Activated naive CD4-positive, alpha-beta T cell treated with Interleukin-2 at 50 U/mL for 16 hours (primary cell): ENCODE results near the gene RUVBL2.
"Not testable (repeated sequence)": the region's sequence is repeated elsewhere in the genome, so short reads cannot be mapped to it uniquely, and the experiment has no call there.

Source experiments
- DNase-seq: peaks from one replicate; pipeline ENCODE4 v3.0.0-alpha.2; 2020

Gene RUVBL2

DNA sequence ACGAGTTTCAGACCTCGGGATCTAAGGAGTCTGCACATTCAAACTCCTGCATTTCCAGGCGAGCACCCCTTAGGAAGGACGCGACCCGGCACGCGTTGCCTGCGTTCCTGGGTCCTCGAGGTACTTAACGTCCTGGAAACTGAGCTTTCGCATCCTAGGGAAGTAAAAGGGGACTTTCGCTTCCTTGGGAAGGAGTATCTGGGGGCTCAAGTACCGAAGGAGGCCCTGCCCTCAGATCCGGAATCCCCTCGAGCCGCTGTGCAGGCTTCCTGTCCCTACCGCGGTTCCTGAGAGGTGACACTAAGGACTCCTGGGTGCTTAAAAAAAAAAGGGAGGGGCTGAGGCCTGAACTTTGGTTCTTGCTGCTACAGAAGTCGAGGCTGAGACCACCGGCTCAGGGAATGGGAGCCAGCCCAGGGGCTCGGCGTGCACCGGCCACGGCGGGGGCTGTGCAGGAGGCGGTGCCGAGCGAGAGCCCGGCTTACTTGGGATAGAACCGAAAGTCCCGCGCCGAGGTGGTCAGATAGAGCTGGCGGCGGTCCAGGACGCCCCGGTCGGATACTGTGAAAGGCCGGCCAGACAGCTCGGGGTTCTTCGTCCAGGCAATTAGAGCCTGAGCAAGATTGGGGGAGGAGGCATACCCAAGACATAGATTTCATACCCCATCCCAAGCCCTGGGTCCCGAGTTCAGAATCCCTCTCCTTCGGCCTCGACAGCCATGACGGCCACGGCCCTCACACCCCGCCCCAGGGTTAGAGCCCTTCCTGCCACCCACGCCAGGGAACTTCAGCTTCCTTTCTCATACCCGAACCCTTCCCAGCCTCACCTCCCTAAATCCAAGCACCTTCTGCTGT, 24.9 kb downstream of the RUVBL2 start:
- DNase-seq, result peak; percentile 24

DNA sequence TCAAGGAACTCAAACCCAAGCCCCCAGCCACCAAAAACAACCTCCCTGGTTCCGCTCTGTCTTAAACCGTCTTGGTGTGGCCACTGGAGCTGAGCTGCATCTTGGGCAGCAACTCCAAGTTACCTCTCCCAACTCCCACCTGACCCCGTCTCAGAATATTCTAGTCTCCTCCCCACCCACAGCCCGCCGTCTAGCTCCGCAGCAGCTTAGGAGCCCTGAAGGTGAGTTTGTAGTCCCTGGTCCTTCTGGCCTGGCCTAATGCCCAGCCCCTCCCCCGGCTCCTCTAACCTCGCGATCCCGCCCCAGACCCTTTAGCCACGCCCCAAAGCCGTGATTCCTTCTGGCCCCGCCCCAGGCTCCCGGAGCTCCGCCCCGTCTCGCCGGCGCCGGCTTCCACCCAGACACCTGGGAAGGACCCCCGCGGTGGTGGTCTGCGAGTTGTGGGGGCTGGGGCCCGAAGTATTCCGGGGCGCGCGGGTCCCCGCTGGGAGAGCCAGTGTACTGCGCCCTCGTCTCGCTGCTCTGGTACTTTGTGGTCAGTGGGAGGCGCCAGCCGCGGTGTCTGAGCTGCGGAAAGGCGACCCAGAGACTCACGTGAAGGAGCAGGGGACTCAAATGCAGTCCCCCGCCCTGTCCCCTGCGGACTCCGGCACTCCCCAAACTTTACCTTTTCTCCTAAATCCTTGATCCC, 25.7 kb downstream of the RUVBL2 start:
- peak; percentile 67 for DNase-seq

- no peak for DNase-seq
These were observed 26.7 kb downstream of the RUVBL2 start for GRCh38 chr19:49020342-49020741.

DNA sequence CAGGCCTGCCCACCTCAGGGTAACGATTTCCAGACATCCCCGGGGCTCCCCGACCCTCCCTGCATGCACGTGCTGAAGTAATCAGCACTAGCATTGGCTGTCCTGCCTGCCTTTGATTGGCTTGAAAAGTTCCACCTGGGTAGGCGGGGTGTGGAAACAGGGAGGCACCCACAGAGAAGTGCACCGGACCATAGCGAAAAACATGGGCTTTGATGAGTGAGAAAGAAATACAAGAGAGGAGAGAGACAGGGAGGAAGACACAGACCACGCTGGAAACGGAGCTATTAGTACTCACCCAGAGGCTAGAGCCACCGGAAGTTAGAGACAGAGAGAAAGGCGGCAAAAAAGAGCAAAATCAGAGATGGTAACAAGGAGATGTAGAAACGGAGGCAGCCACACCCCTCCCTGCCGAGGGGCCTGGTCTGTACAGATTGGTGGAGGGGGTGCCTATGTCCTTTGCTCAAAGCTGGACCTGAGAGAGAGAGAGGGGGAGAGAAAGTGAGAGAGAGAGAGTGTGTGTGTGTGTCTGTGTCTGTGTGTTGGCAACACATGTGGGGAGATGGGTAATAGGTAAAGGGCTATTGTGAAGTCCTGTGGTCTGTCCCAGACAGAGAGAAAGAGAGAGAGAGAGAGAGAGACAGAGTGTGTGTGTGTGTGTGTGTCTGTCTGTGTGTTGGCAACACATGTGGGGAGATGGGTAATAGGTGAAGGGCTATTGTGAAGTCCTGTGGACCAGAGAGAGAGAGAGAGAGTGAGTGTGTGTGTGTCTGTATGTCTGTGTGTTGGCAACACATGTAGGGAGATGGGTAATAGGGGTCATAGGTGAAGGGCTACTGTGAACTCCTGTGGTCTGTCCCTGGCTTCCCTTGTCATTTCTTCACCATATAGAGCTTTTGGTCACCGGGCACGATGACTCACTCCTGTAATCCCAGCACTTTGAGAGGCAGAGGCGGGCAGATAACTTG, 27.5 kb downstream of the RUVBL2 start:
- DNase-seq, result no peak

GRCh38 chr19:49022116-49022515, 28.4 kb downstream of the RUVBL2 start:
- no peak for DNase-seq

DNA sequence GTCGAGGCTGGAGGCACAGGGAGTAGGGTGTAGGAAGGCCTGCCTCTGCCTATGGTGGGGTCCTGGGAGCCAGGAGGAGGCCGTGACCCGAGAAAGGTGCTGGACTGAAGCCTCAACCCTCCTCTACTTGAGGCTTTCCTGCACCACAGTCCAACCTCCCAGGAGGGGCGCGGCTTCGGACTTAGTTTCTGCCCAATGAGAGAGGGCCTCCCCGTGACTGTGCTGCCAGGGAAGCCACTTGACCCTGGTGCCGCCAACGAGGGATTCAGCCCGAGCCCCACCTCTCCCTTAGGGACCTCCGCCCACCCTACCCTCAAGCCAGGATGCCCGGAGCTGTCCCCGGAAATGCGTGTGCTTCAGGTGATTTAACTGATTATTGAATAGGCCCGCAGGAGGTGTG, 30.5 kb downstream of the RUVBL2 start, which contains the start of gene CGB3:
Gene CGB3, minus strand, starts transcription at position 101 of the 400 bp plus-strand sequence. CDS start 362 bp downstream, outside the sequence.
- DNase-seq, result not testable (repeated sequence)

GRCh38 chr19:49025088-49025487, 31.4 kb downstream of the RUVBL2 start:
- not testable (repeated sequence) for DNase-seq

DNA sequence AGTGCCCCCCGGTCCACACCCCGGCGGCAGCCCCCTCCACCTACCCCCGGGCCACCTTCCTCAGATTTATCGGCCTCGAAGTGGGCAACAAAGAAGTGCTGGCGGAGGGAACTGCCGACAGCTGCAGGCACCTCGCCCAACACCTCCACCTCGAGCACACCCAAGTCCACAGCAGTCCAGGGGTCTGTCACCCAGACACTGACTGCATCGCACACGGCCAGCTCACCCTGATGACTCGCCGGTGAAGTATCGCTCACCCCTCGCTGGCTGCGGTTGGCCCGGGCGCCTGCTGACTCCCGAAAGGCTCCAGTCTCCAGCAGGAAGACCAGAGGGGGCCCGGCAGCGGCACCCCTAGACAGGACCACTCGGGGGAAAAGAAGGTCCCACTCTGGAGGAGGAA, 31.9 kb downstream of the RUVBL2 start:
- not testable (repeated sequence) for DNase-seq

- DNase-seq, result not testable (repeated sequence)
These were observed 35.0 kb downstream of the RUVBL2 start for GRCh38 chr19:49028686-49029085.

DNA sequence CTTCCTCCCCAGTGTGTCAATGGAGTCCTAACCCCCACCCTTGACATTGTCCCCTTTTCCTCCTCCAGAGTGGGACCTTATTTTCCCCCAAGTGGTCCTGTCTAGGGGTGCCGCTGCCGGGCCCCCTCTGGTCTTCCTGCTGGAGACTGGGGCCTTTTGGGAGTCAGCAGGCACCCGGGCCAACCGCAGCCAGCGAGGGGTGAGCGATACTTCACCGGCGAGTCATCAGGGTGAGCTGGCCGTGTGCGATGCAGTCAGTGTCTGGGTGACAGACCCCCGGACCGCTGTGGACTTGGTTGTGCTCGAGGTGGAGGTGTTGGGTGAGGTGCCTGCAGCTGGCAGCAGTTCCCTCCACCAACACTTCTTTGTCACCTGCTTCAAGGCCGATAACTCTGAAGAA, 36.1 kb downstream of the RUVBL2 start:
- not testable (repeated sequence) for DNase-seq

DNA sequence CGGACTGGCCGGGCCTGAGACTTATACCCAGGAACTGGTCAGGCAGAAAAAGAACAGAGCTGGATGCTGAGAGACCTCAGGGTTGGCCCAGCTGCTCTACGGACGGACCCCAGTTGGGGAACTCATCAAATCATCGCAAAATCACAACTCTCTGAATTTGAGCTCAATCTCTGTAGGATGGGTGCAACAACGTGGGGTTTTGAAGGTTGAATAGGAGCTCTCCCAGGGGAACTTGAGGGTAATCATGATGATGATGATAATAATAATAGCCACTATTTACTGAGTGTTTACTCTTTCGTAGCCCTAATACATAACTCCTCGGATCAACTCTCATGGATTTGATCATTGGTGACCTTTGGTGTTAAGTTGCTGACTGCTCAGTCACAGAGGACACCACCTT, 36.6 kb downstream of the RUVBL2 start:
- DNase-seq, result not testable (repeated sequence)

- peak; percentile 54 for DNase-seq
These were observed 38.1 kb downstream of the RUVBL2 start, which contains the start of gene CGB2 for GRCh38 chr19:49031642-49032301. Gene CGB2 (plus strand): TSS chr19:49031890. CDS start chr19:49032096, 206 bp downstream.

GRCh38 chr19:49036815-49037214, 43.1 kb downstream of the RUVBL2 start, which contains the start of gene CGB1:
Gene CGB1 (minus strand): TSS chr19:49036895. CDS start chr19:49036711, 184 bp downstream.
- DNase-seq, result peak; percentile 40

GRCh38 chr19:49038111-49038510, 44.4 kb downstream of the RUVBL2 start:
- not testable (repeated sequence) for DNase-seq

DNA sequence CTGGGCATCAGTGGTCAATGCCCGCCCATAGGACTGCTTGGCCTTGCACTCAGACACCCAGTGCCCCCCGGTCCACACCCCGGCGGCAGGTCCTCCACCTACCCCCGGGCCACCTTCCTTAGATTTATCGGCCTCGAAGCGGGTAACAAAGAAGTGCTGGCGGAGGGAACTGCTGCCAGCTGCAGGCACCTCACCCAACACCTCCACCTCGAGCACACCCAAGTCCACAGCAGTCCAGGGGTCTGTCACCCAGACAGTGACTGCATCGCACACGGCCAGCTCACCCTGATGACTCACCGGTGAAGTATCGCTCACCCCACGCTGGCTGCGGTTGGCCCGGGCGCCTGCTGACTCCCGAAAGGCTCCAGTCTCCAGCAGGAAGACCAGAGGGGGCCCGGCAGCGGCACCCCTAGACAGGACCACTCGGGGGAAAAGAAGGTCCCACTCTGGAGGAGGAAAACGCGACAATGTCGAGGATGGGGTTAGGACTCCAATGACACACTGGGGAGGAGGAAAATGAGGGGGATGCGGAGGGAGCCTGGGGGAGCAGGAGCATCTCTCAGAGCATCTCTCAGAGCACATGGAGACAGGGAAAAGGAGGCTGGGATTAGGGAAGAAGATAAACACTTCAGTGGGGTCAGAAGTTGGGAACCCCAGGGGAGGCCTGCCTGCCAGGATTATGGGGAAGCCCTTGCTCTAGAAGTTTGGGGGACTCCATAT, 45.0 kb downstream of the RUVBL2 start:
- DNase-seq, result not testable (repeated sequence)

DNA sequence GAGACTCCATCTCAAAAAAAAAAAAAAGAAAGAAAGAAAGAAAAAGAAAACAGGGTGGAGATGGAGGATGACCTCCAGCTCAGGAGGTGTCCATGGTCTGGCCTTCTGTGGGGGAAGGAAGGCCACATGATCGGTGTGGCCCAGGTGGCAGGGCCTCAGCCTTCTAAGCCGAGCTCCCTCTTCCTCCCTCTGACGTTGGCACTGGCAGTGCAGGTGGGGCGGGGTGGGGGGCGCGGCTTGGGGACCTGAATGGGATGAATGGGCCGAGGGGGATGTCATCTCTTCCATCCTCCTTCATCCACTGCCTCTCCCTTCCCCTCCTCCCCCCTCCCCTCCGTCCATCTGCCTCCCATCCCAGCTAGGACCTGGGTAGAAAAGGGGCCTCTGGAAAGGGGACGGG, 46.0 kb downstream of the RUVBL2 start:
- not testable (repeated sequence) for DNase-seq

DNA sequence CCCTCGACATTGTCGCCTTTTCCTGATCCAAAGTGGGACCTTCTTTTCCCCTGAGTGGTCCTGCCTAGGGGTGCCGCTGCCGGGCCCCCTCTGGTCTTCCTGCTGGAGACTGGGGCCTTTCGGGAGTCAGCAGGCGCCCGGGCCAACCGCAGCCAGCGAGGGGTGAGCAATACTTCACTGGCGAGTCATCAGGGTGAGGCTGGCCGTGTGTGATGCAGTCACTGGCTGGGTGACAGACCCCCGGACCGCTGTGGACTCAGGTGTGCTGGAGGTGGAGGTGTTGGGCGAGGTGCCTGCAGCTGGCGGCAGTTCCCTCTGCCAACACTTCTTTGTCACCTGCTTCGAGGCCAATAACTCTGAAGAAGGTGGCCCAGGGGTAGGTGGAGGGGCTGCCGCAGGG, 48.5 kb downstream of the RUVBL2 start:
- no peak for DNase-seq

DNA sequence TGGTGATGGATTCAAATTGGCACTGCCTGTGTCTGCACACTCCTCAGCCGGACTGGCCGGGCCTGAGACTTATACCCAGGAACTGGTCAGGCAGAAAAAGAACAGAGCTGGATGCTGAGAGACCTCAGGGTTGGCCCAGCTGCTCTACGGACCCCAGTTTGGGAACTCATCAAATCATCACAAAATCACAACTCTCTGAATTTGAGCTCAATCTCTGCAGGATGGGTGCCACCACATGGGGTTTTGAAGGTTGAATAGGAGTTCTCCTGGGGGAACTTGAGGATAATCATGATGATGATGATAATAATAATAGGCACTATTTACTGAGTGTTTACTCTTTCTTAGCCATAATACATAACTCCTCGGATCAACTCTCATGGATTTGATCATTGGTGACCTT, 49.0 kb downstream of the RUVBL2 start:
- not testable (repeated sequence) for DNase-seq

- DNase-seq, result not testable (repeated sequence)
These were observed 49.9 kb downstream of the RUVBL2 start, which contains the start of gene CGB5 for GRCh38 chr19:49043548-49043947. Gene CGB5 (plus strand): TSS chr19:49043848. CDS start chr19:49044210, 362 bp downstream.

DNA sequence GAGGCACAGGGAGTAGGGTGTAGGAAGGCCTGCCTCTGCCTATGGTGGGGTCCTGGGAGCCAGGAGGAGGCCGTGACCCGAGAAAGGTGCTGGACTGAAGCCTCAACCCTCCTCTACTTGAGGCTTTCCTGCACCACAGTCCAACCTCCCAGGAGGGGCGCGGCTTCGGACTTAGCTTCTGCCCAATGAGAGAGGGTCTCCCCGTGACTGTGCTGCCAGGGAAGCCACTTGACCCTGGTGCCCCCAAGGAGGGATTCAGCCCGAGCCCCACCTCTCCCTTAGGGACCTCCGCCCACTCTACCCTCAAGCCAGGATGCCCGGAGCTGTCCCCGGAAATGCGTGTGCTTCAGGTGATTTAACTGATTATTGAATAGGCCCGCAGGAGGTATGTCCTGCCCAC, 55.3 kb downstream of the RUVBL2 start, which contains the start of gene CGB8:
Gene CGB8, minus strand, starts transcription at position 101 of the 400 bp plus-strand sequence. CDS start 372 bp downstream, outside the sequence.
- not testable (repeated sequence) for DNase-seq

DNA sequence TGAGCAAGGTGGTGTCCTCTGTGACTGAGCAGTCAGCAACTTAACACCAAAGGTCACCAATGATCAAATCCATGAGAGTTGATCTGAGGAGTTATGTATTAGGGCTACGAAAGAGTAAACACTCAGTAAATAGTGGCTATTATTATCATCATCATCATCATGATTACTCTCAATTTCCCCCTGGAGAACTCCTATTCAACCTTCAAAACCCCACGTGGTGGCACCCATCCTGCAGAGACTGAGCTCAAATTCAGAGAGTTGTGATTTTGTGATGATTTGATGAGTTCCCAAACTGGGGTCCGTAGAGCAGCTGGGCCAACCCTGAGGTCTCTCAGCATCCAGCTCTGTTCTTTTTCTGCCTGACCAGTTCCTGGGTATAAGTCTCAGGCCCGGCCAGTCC, 56.1 kb downstream of the RUVBL2 start:
- not testable (repeated sequence) for DNase-seq
